HepG2 (cell line): ENCODE measurements around the gene RAB40A. TPM values are rescaled to one million over a fixed set of nuclear protein-coding genes. Genes with fewer than 3 reads are reported as not detected.

ENCODE experiments used
- ATAC-seq: fragments of 200-7000 bp; cut with Tn5 transposase; 3 replicates; pipeline ENCODE4 v1.9.1; 2020; ENCODE audit warnings: mild to moderate bottlenecking, moderate library complexity
- BruUV-seq: library from RNA; stranded (reverse); fragments of 400-500 nt; replicated peaks from 2 replicates; lab custom pipeline; 2021; lab: Mats Ljungman, UMichigan
- CTCF ChIA-PET: fragments of 300-600 bp; formaldehyde crosslinking; extraction: SDS; loops from one replicate; lab custom pipeline; 2021; ENCODE audit warnings: low total read pairs, inconsistent platforms, low intra/inter-chr PET ratio; lab: Yijun Ruan, JAX
- POLR2A ChIA-PET: fragments of 350-600 bp; sonication (Branson Sonifier 250); formaldehyde crosslinking; loops from one replicate; lab custom pipeline; 2020; ENCODE audit warnings: antibody characterized with exemption, inconsistent platforms; lab: Yijun Ruan, JAX
- DNase-seq: peaks from one replicate; pipeline ENCODE4 v3.0.0-alpha.2; 2015; ENCODE audit warnings: low spot score
- FAIRE-seq: peaks from 3 replicates; lab custom pipeline; 2011; peaks lifted over from hg19 to GRCh38; lab: Jason Lieb, UNC
- H2AFZ ChIP-seq: one replicate; pipeline ENCODE4 v1.6.1; 2011; ENCODE audit warnings: low read length, inconsistent platforms
- H3K27ac ChIP-seq: fragments of 300-600 bp; 3 replicates; pipeline ENCODE4 v1.8.0; 2011; ENCODE audit warnings: mixed run types, mild to moderate bottlenecking, mixed read lengths, low read length, inconsistent platforms; ENCODE audit not compliant: insufficient read depth; ENCODE audit errors: extremely low read length
- H3K27me3 ChIP-seq, 2 experiments: fragments of 200-600 bp in 1 of 2; 2 replicates in 1 of 2; 3 replicates in 1 of 2; pipeline versions ENCODE4 v1.6.0 to v1.8.0; 2011; ENCODE audit warnings: low read length in 2 of 2, mild to moderate bottlenecking in 2 of 2, moderate library complexity in 2 of 2, inconsistent platforms in 1 of 2; ENCODE audit not compliant: insufficient read depth in 2 of 2, control insufficient read depth in 1 of 2
- H3K36me3 ChIP-seq, 2 experiments: fragments of 200-600 bp in 1 of 2; replicated peaks in 1 of 2; 2 replicates in 1 of 2; 3 replicates in 1 of 2; pipeline versions ENCODE4 v1.5.1 to v1.8.0; 2011; ENCODE audit warnings: low read length in 2 of 2, inconsistent platforms in 1 of 2; ENCODE audit not compliant: insufficient read depth in 2 of 2, control insufficient read depth in 1 of 2
- H3K4me1 ChIP-seq: 2 replicates; pipeline ENCODE4 v1.5.1; 2012; ENCODE audit warnings: low read length, inconsistent platforms; ENCODE audit not compliant: insufficient read depth
- H3K4me2 ChIP-seq: 2 replicates; pipeline ENCODE4 v1.6.0; 2011; ENCODE audit warnings: low read depth, low read length, inconsistent platforms
- H3K4me3 ChIP-seq, 3 experiments: fragments of 200-600 bp in 1 of 3; sonication (generic), shearing (Covaris generic) in 1 of 3; replicated peaks in 1 of 3; 2 replicates each; pipeline ENCODE4 v1.5.1; 2011 to 2016; ENCODE audit warnings: low read length in 3 of 3, inconsistent platforms in 2 of 3, low read depth in 2 of 3, mild to moderate bottlenecking in 2 of 3, control low read depth in 1 of 3, mixed read lengths in 1 of 3; ENCODE audit not compliant: insufficient read depth in 1 of 3
- H3K79me2 ChIP-seq: one replicate; pipeline ENCODE4 v1.6.1; 2011; ENCODE audit warnings: low read length, inconsistent platforms; ENCODE audit not compliant: insufficient read depth
- H3K9ac ChIP-seq: 2 replicates; pipeline ENCODE4 v1.6.0; 2011; ENCODE audit warnings: mild to moderate bottlenecking, low read depth, low read length, inconsistent platforms; ENCODE audit not compliant: insufficient read depth
- H3K9me3 ChIP-seq: 2 replicates; pipeline ENCODE4 v1.5.1; 2012; ENCODE audit warnings: mild to moderate bottlenecking, low read length
- H4K20me1 ChIP-seq: 2 replicates; pipeline ENCODE4 v1.6.0; 2011; ENCODE audit warnings: inconsistent platforms, mild to moderate bottlenecking, low read length, moderate library complexity; ENCODE audit not compliant: insufficient read depth
- EP300 ChIP-seq, 3 experiments: sonication (generic) in 1 of 3; formaldehyde crosslinking in 1 of 3; IDR thresholded peaks; 2 replicates each; pipeline versions ENCODE4 v1.5.1 to v1.6.1; 2011 to 2020; ENCODE audit warnings: low read depth in 2 of 3, low read length in 2 of 3, borderline replicate concordance in 1 of 3, improper control_type of control experiment in 1 of 3, mild to moderate bottlenecking in 1 of 3, missing genetic modification reagents in 1 of 3, moderate library complexity in 1 of 3
- GATAD2A ChIP-seq: IDR thresholded peaks from 2 replicates; pipeline ENCODE4 v1.6.1; 2016
- HDAC2 ChIP-seq: sonication (generic); formaldehyde crosslinking; IDR thresholded peaks from 2 replicates; pipeline ENCODE4 v1.4.0; 2020; ENCODE audit warnings: missing genetic modification reagents
- HMG20A ChIP-seq: IDR thresholded peaks from 2 replicates; pipeline ENCODE4 v1.6.1; 2016; ENCODE audit warnings: borderline replicate concordance
- HNF4A ChIP-seq: sonication (generic); formaldehyde crosslinking; IDR thresholded peaks from 2 replicates; pipeline ENCODE4 v1.4.0; 2020; ENCODE audit warnings: missing genetic modification reagents
- HNF4G ChIP-seq, 2 experiments: sonication (generic) in 1 of 2; formaldehyde crosslinking in 1 of 2; IDR thresholded peaks; 2 replicates each; pipeline versions ENCODE4 v1.4.0 to v1.6.1; 2011 to 2020; ENCODE audit warnings: borderline replicate concordance in 2 of 2, low read depth in 2 of 2, mild to moderate bottlenecking in 2 of 2, low read length in 1 of 2, missing genetic modification reagents in 1 of 2, moderate library complexity in 1 of 2
- KLF16 ChIP-seq, 2 experiments: sonication (generic) in 1 of 2; formaldehyde crosslinking in 1 of 2; IDR thresholded peaks; 2 replicates each; pipeline versions ENCODE4 v1.6.1 to v1.8.0; 2016 to 2023; ENCODE audit warnings: missing genetic modification reagents in 2 of 2, missing compliant biosample characterization in 1 of 2
- NCOR1 ChIP-seq: fragments of 200-600 bp; sonication (generic); IDR thresholded peaks from 2 replicates; pipeline ENCODE4 v1.7.0; 2017; ENCODE audit warnings: antibody characterized with exemption, low read length, borderline replicate concordance
- SOX13 ChIP-seq, 3 experiments: fragments of 450-650 bp in 1 of 3; sonication (generic) in 1 of 3; formaldehyde crosslinking in 1 of 3; IDR thresholded peaks in 2 of 3; conservative IDR thresholded peaks in 1 of 3; 2 replicates each; pipeline versions ENCODE4 v1.5.0 to v1.6.1; 2016 to 2020; ENCODE audit warnings: antibody characterized with exemption in 1 of 3, mild to moderate bottlenecking in 1 of 3, missing compliant biosample characterization in 1 of 3, missing genetic modification reagents in 1 of 3, moderate library complexity in 1 of 3
- TBL1XR1 ChIP-seq: fragments of 150-350 bp; IDR thresholded peaks from 2 replicates; pipeline ENCODE4 v1.6.1; 2014; ENCODE audit warnings: borderline replicate concordance, low read length; ENCODE audit not compliant: partially characterized antibody
- TBP ChIP-seq: sonication (generic); formaldehyde crosslinking; IDR thresholded peaks from 2 replicates; pipeline ENCODE4 v1.5.0; 2020; ENCODE audit warnings: missing genetic modification reagents
- WGBS: methylation state at CpG from one replicate; pipeline ENCODE4 v1.1.6; 2017; ENCODE audit warnings: low lambda C conversion rate; 5-methylcytosine and 5-hydroxymethylcytosine counted together
- in situ Hi-C: cut with HindIII; loops from 2 replicates; pipeline ENCODE4 v1.10.0; 2017; ENCODE audit warnings: low pct_unique_long_range_greater_than_20kb; ENCODE audit not compliant: extremely low pct_ligation_motif_present
- intact Hi-C: fragments of 100-400 bp; cut with micrococcal nuclease; formaldehyde crosslinking; loops from one replicate; pipeline ENCODE4 v1.10.0; 2022; ENCODE audit not compliant: unreplicated experiment
- polyA plus RNA-seq, 8 experiments: library from polyadenylated mRNA; depleted of rRNA in 3 of 8; stranded (reverse) in 7 of 8; unstranded in 1 of 8; fragments of >200 nt; fragmentation: Illumina TruSeq in 4 of 8; extraction: Trizol in 4 of 8; gene quantifications; 2 replicates each; pipeline versions ENCODE4 v1.2.1 to v1.2.3, GENCODE V29; 2011 to 2016; ENCODE audit warnings: low read depth in 4 of 8, missing spikeins in 1 of 8, mixed read lengths in 1 of 8; ENCODE audit not compliant: insufficient read depth in 1 of 8
- total RNA-seq, 5 experiments: library from RNA; depleted of rRNA; stranded (reverse); fragments of >200 nt; fragmentation: Illumina TruSeq; extraction: Trizol; gene quantifications; 2 replicates each; pipeline ENCODE4 v1.2.3, GENCODE V29; 2016; ENCODE audit warnings: low read depth in 1 of 5
- TF ChIP-seq, protein P1 (sequence below): sonication (generic); formaldehyde crosslinking; IDR thresholded peaks from 2 replicates; pipeline ENCODE4 v1.9.0; 2022; ENCODE audit warnings: missing genetic modification reagents, mild to moderate bottlenecking, borderline replicate concordance
- TF ChIP-seq, protein P2 (sequence below): sonication (generic); formaldehyde crosslinking; IDR thresholded peaks from 2 replicates; pipeline ENCODE4 v1.4.0; 2020; ENCODE audit warnings: low read depth, mild to moderate bottlenecking, missing genetic modification reagents
- TF ChIP-seq, protein P3 (sequence below): sonication (generic); formaldehyde crosslinking; IDR thresholded peaks from 2 replicates; pipeline ENCODE4 v1.5.0; 2020; ENCODE audit warnings: mild to moderate bottlenecking, low read depth, missing genetic modification reagents, borderline replicate concordance
- TF ChIP-seq, protein P4 (sequence below): IDR thresholded peaks from 2 replicates; pipeline ENCODE4 v1.4.0; 2020; ENCODE audit warnings: mild to moderate bottlenecking, missing genetic modification reagents

Gene RAB40A
- total and polyA plus RNA-seq, 2 of the 13 experiments (the other 11 are each of a cell fraction or from before 2014, with no cell fraction given), result 0.11 TPM; not detected in 1

DNA sequence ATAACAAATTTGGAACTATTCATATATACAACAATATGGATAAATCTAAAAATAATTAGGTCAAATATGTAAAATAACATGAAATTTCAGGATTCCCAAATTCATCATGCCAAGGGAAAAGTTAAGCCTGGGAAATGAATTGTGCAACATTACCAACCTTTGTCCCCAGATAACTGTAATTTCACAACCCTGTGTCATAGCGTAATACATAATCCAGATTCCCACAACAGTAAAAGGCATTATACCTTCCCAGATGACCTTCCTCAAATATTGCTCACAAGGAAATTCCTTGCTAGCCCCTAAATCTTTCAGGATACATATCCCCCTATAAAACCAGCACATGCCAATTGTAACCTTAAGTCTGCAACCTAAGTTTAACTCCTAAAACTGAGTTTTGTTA is 32.9 kb upstream of the RAB40A start:
- ChIA-PET POLR2A (no interaction called here), CTCF (no interaction called here)
- peak; percentile 40 for DNase-seq
- 0% methylated on average over 1 of the region's 1 CpG for WGBS
- H3K4me1 ChIP-seq, result peaks cover 14% of the 10 kb centered on the region
- ATAC-seq, result peak; percentile 29; the same call in 1 of the 3 replicates
- H2AFZ ChIP-seq, result no peak overlapping the region
- no peaks in the 10 kb centered on the region for H3K9me3 ChIP-seq
- intact Hi-C loops (no loop called here), in situ Hi-C loops (no loop called here)
- no peaks in the 10 kb centered on the region for H3K36me3 ChIP-seq
- H3K27me3 ChIP-seq, result no peaks in the 10 kb centered on the region
- FAIRE-seq, result peak; percentile 77
- 0 out of 2 replicates have a peak overlapping the region, but pooled peaks have one; percentile 5 for H3K4me2 ChIP-seq
- no peak overlapping the region for H3K9ac ChIP-seq
- no peak overlapping the region for H3K27ac ChIP-seq
- BruUV-seq, result no TSS peak
- H3K79me2 ChIP-seq, result no peaks in the 10 kb centered on the region
- H4K20me1 ChIP-seq, result no peaks in the 10 kb centered on the region
- H3K4me3 ChIP-seq, result no peak overlapping the region
- TF ChIP-seq, protein P1, sequence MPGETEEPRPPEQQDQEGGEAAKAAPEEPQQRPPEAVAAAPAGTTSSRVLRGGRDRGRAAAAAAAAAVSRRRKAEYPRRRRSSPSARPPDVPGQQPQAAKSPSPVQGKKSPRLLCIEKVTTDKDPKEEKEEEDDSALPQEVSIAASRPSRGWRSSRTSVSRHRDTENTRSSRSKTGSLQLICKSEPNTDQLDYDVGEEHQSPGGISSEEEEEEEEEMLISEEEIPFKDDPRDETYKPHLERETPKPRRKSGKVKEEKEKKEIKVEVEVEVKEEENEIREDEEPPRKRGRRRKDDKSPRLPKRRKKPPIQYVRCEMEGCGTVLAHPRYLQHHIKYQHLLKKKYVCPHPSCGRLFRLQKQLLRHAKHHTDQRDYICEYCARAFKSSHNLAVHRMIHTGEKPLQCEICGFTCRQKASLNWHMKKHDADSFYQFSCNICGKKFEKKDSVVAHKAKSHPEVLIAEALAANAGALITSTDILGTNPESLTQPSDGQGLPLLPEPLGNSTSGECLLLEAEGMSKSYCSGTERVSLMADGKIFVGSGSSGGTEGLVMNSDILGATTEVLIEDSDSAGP (CRISPR knock-in tag), result no peak
- TF ChIP-seq HNF4G (IDR thresholded peaks at IDR 0.05; ENCODE audit: borderline replicate concordance, low read depth, low read length) (peak; percentile 88), HNF4G (CRISPR knock-in tag; IDR thresholded peaks at IDR 0.05; ENCODE audit: borderline replicate concordance, low read depth) (no peak), SOX13 (IDR thresholded peaks at IDR 0.05) (no peak), SOX13 (CRISPR knock-in tag; conservative IDR thresholded peaks at IDR 0.05 in 1 of 2, IDR thresholded peaks at IDR 0.05 in 1 of 2) (peak in 1 of 2 experiments; percentile 46; a peak in 1 of 4 replicates), HDAC2 (CRISPR knock-in tag) (0 out of 2 replicates have a peak, but pooled peaks have one; percentile 18), KLF16 (CRISPR knock-in tag; IDR thresholded peaks at IDR 0.05) (peak in 1 of 2 experiments; percentile 35; a peak in 1 of 4 replicates), GATAD2A (CRISPR knock-in tag) (peak; percentile 47; the same call in 1 of the 2 replicates), TBP (no peak), EP300 (IDR thresholded peaks at IDR 0.05; ENCODE audit: low read depth in 2 of 2, low read length in 2 of 2) (peak in 1 of 2 experiments; percentile 50; a peak in 2 of 4 replicates), EP300 (CRISPR knock-in tag; IDR thresholded peaks at IDR 0.05; ENCODE audit: borderline replicate concordance) (no peak), TBL1XR1 (peak; percentile 30), HMG20A (peak; percentile 39; the same call in 1 of the 2 replicates), NCOR1 (peak; percentile 63; the same call in 1 of the 2 replicates), HNF4A (peak; percentile 88)
- TF ChIP-seq, protein P2, sequence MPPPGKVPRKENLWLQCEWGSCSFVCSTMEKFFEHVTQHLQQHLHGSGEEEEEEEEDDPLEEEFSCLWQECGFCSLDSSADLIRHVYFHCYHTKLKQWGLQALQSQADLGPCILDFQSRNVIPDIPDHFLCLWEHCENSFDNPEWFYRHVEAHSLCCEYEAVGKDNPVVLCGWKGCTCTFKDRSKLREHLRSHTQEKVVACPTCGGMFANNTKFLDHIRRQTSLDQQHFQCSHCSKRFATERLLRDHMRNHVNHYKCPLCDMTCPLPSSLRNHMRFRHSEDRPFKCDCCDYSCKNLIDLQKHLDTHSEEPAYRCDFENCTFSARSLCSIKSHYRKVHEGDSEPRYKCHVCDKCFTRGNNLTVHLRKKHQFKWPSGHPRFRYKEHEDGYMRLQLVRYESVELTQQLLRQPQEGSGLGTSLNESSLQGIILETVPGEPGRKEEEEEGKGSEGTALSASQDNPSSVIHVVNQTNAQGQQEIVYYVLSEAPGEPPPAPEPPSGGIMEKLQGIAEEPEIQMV, result no peak
- TF ChIP-seq, protein P3, sequence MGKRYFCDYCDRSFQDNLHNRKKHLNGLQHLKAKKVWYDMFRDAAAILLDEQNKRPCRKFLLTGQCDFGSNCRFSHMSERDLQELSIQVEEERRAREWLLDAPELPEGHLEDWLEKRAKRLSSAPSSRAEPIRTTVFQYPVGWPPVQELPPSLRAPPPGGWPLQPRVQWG (CRISPR knock-in tag), result no peak
- TF ChIP-seq, protein P4, sequence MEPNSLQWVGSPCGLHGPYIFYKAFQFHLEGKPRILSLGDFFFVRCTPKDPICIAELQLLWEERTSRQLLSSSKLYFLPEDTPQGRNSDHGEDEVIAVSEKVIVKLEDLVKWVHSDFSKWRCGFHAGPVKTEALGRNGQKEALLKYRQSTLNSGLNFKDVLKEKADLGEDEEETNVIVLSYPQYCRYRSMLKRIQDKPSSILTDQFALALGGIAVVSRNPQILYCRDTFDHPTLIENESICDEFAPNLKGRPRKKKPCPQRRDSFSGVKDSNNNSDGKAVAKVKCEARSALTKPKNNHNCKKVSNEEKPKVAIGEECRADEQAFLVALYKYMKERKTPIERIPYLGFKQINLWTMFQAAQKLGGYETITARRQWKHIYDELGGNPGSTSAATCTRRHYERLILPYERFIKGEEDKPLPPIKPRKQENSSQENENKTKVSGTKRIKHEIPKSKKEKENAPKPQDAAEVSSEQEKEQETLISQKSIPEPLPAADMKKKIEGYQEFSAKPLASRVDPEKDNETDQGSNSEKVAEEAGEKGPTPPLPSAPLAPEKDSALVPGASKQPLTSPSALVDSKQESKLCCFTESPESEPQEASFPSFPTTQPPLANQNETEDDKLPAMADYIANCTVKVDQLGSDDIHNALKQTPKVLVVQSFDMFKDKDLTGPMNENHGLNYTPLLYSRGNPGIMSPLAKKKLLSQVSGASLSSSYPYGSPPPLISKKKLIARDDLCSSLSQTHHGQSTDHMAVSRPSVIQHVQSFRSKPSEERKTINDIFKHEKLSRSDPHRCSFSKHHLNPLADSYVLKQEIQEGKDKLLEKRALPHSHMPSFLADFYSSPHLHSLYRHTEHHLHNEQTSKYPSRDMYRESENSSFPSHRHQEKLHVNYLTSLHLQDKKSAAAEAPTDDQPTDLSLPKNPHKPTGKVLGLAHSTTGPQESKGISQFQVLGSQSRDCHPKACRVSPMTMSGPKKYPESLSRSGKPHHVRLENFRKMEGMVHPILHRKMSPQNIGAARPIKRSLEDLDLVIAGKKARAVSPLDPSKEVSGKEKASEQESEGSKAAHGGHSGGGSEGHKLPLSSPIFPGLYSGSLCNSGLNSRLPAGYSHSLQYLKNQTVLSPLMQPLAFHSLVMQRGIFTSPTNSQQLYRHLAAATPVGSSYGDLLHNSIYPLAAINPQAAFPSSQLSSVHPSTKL (CRISPR knock-in tag), result peak; percentile 68
